Activated CD4-positive, alpha-beta T cell treated with anti-CD3 and anti-CD28 coated beads for 4 hours (primary cell): Measurements from ENCODE around the gene NDUFV1.
"Not testable (repeated sequence)": the region's sequence is repeated elsewhere in the genome, so short reads cannot be mapped to it uniquely, and the experiment has no call there.

Experiments used
- DNase-seq, 2 donors: peaks; one replicate each; pipeline ENCODE4 v3.0.0-alpha.2; 2020

Gene NDUFV1

GRCh38 chr11:67657300-67657699 lies 50.6 kb downstream of the NDUFV1 start:
- no peak for DNase-seq

- not testable (repeated sequence) for DNase-seq
Observed at GRCh38 chr11:67659651-67660165, 53.0 kb downstream of the NDUFV1 start.

- DNase-seq = not testable (repeated sequence)
Observed at GRCh38 chr11:67660752-67661151, 54.0 kb downstream of the NDUFV1 start.
